HEK293 (cell line): ENCODE measurements around the gene AP3D1.

Experiments
- INSM2 ChIP-seq: fragments of 450-650 bp; formaldehyde crosslinking; IDR thresholded peaks from 2 replicates; pipeline ENCODE4 v1.5.1; 2016; ENCODE audit warnings: missing biosample characterization, missing genetic modification characterization
- KLF1 ChIP-seq: fragments of 450-650 bp; formaldehyde crosslinking; IDR thresholded peaks from 2 replicates; pipeline ENCODE4 v1.5.1; 2016; ENCODE audit warnings: missing biosample characterization, missing genetic modification characterization
- MZF1 ChIP-seq: fragments of 450-650 bp; formaldehyde crosslinking; IDR thresholded peaks from 2 replicates; pipeline ENCODE4 v1.5.1; 2017; ENCODE audit warnings: missing biosample characterization, missing genetic modification characterization, borderline replicate concordance
- TRIM28 ChIP-seq: IDR thresholded peaks from 2 replicates; pipeline ENCODE4 v1.6.1; 2011; ENCODE audit warnings: low read length, control low read depth, borderline replicate concordance
- ZEB2 ChIP-seq: fragments of 450-650 bp; formaldehyde crosslinking; IDR thresholded peaks from 2 replicates; pipeline ENCODE4 v1.5.1; 2016; ENCODE audit warnings: missing biosample characterization, missing genetic modification characterization
- ZNF362 ChIP-seq: fragments of 450-650 bp; formaldehyde crosslinking; IDR thresholded peaks from 2 replicates; pipeline ENCODE4 v1.5.1; 2016; ENCODE audit warnings: missing biosample characterization, missing genetic modification characterization
- ZNF488 ChIP-seq: fragments of 450-650 bp; formaldehyde crosslinking; IDR thresholded peaks from 2 replicates; pipeline ENCODE4 v1.5.1; 2016; ENCODE audit warnings: missing biosample characterization, missing genetic modification characterization
- ZNF530 ChIP-seq: fragments of 450-650 bp; formaldehyde crosslinking; IDR thresholded peaks from 2 replicates; pipeline ENCODE4 v1.5.1; 2016; ENCODE audit warnings: low read depth, missing biosample characterization, missing genetic modification characterization
- ZNF544 ChIP-seq: fragments of 450-650 bp; formaldehyde crosslinking; IDR thresholded peaks from 2 replicates; pipeline ENCODE4 v1.5.0; 2017; ENCODE audit warnings: missing biosample characterization, missing genetic modification characterization
- ZNF639 ChIP-seq: fragments of 450-650 bp; formaldehyde crosslinking; IDR thresholded peaks from 2 replicates; pipeline ENCODE4 v1.5.1; 2016; ENCODE audit warnings: missing biosample characterization, missing genetic modification characterization
- ZNF843 ChIP-seq: fragments of 450-650 bp; formaldehyde crosslinking; IDR thresholded peaks from 2 replicates; pipeline ENCODE4 v1.5.1; 2016; ENCODE audit warnings: missing biosample characterization, missing genetic modification characterization
- TF ChIP-seq, protein P1 (sequence below): fragments of 450-650 bp; formaldehyde crosslinking; IDR thresholded peaks from 2 replicates; pipeline ENCODE4 v1.5.1; 2016; ENCODE audit warnings: missing biosample characterization, missing genetic modification characterization
- TF ChIP-seq, protein P2 (sequence below): fragments of 450-650 bp; formaldehyde crosslinking; IDR thresholded peaks from 2 replicates; pipeline ENCODE4 v1.5.1; 2016; ENCODE audit warnings: missing biosample characterization, missing genetic modification characterization
- TF ChIP-seq, protein P3 (sequence below): fragments of 450-650 bp; formaldehyde crosslinking; IDR thresholded peaks from 2 replicates; pipeline ENCODE4 v1.5.1; 2016; ENCODE audit warnings: missing biosample characterization, missing genetic modification characterization

The AP3D1 gene

DNA sequence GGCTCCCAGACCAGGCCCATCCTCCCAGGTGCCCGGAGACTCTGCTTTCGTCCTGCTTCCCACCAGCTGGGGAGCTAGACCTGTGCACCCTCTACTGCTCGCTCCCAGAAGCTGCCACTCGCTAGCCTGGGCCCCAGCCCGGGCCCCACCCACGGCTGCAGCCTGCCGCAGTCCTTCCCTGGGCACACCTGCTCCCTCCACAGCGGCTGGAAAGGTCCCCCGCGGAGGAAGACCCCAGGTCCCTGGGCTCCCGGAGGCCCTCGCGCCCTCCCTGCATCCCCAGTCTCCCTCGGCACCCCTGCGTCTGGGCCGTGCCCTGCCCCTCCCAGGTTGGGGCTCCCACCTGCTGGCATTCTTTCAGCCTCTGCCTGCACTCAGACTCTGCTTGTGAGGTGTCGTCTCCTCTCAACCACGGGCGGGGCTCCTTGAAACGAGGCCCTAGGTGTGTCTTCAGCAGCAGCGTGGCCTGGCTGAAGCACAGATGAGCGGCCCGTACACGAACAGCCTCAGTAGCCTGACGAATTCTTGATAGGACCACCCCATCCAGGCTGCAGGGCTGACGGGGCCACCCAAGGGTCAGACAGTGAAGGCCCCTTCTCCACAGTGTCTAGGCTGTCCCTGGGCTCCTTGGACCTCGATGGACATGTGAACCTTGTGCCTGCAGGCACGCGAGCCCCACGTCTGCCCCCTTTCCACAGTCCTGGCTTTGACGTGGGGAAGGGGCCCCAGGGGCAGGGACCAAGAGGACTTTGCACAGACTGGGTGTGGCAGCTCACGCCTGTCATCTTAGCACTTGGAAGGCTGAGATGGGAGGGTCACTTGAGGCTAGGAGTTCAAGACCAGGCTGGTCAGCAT lies 40.3 kb upstream of the AP3D1 start (continued):
- TF ChIP-seq KLF1 (tag by site-specific recombination) = peak; percentile 89
- TF ChIP-seq MZF1 = no peak
- TF ChIP-seq ZNF530 = no peak
- TF ChIP-seq, protein P1, sequence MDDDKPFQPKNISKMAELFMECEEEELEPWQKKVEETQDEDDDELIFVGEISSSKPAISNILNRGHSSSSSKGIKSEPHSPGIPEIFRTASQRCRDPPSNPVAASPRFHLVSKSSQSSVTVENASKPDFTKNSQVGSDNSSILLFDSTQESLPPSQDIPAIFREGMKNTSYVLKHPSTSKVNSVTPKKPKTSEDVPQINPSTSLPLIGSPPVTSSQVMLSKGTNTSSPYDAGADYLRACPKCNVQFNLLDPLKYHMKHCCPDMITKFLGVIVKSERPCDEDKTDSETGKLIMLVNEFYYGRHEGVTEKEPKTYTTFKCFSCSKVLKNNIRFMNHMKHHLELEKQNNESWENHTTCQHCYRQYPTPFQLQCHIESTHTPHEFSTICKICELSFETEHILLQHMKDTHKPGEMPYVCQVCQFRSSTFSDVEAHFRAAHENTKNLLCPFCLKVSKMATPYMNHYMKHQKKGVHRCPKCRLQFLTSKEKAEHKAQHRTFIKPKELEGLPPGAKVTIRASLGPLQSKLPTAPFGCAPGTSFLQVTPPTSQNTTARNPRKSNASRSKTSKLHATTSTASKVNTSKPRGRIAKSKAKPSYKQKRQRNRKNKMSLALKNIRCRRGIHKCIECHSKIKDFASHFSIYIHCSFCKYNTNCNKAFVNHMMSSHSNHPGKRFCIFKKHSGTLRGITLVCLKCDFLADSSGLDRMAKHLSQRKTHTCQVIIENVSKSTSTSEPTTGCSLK = no peak
- TF ChIP-seq ZNF843 (tag by site-specific recombination) = no peak
- no peak for TF ChIP-seq ZNF639 (tag by site-specific recombination)
- TF ChIP-seq ZNF362 (tag by site-specific recombination) = no peak
- no peak for TF ChIP-seq INSM2 (tag by site-specific recombination)
- TF ChIP-seq, protein P2, sequence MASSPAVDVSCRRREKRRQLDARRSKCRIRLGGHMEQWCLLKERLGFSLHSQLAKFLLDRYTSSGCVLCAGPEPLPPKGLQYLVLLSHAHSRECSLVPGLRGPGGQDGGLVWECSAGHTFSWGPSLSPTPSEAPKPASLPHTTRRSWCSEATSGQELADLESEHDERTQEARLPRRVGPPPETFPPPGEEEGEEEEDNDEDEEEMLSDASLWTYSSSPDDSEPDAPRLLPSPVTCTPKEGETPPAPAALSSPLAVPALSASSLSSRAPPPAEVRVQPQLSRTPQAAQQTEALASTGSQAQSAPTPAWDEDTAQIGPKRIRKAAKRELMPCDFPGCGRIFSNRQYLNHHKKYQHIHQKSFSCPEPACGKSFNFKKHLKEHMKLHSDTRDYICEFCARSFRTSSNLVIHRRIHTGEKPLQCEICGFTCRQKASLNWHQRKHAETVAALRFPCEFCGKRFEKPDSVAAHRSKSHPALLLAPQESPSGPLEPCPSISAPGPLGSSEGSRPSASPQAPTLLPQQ (tag by site-specific recombination) = no peak
- no peak for TF ChIP-seq TRIM28
- no peak for TF ChIP-seq ZEB2 (tag by site-specific recombination)
- TF ChIP-seq, protein P3, sequence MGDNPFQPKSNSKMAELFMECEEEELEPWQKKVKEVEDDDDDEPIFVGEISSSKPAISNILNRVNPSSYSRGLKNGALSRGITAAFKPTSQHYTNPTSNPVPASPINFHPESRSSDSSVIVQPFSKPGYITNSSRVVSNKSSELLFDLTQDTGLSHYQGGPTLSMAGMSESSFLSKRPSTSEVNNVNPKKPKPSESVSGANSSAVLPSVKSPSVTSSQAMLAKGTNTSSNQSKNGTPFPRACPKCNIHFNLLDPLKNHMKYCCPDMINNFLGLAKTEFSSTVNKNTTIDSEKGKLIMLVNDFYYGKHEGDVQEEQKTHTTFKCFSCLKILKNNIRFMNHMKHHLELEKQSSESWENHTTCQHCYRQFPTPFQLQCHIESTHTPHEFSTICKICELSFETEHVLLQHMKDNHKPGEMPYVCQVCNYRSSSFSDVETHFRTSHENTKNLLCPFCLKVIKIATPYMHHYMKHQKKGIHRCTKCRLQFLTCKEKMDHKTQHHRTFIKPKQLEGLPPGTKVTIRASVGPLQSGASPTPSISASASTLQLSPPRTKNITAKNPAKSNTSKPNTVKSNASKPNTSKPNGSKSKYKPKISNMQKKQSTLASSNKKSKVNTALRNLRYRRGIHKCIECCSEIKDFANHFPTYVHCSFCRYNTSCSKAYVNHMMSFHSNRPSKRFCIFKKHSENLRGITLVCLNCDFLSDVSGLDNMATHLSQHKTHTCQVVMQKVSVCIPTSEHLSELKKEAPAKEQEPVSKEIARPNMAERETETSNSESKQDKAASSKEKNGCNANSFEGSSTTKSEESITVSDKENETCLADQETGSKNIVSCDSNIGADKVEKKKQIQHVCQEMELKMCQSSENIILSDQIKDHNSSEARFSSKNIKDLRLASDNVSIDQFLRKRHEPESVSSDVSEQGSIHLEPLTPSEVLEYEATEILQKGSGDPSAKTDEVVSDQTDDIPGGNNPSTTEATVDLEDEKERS (tag by site-specific recombination) = no peak
- TF ChIP-seq ZNF544 = no peak
- no peak for TF ChIP-seq ZNF488 (tag by site-specific recombination)
